K562 (cell line): ENCODE results near the gene DCAF6.

ENCODE experiments used
- CHD1 ChIP-seq: fragments of 200-600 bp; sonication (generic); IDR thresholded peaks from one replicate; pipeline ENCODE4 v1.6.1; 2012; ENCODE audit warnings: mild to moderate bottlenecking, moderate library complexity, low read length, inconsistent platforms
- HDGF ChIP-seq: fragments of 450-650 bp; IDR thresholded peaks from 2 replicates; pipeline ENCODE4 v1.6.1; 2016
- RAD21 ChIP-seq, 2 experiments: fragments of 250-450 bp in 1 of 2; fragments of 450-650 bp in 1 of 2; sonication (Bioruptor Pico) in 1 of 2; formaldehyde crosslinking in 1 of 2; IDR thresholded peaks in 1 of 2; conservative IDR thresholded peaks in 1 of 2; 2 replicates each; pipeline versions ENCODE4 v1.4.0 to v1.8.0; 2020 to 2022; ENCODE audit warnings: mild to moderate bottlenecking in 2 of 2, moderate library complexity in 1 of 2
- ZBED1 ChIP-seq: IDR thresholded peaks from 2 replicates; pipeline ENCODE4 v1.6.1; 2014
- ZNF24 ChIP-seq: fragments of 450-650 bp; IDR thresholded peaks from 2 replicates; pipeline ENCODE4 v1.6.1; 2016
- ZNF274 ChIP-seq: IDR thresholded peaks from 2 replicates; pipeline ENCODE4 v1.6.1; 2011; ENCODE audit warnings: low read depth, mild to moderate bottlenecking, low read length, moderate library complexity, borderline replicate concordance
- TF ChIP-seq, protein P1 (sequence below), 3 experiments: IDR thresholded peaks in 2 of 3; conservative IDR thresholded peaks in 1 of 3; 2 replicates each; pipeline ENCODE4 v1.5.1; 2011 to 2012; ENCODE audit warnings: low read length in 3 of 3, mild to moderate bottlenecking in 3 of 3, control low read depth in 2 of 3, improper control_type of control experiment in 1 of 3, inconsistent platforms in 1 of 3, low read depth in 1 of 3, mixed read lengths in 1 of 3, moderate library complexity in 1 of 3; ENCODE audit not compliant: insufficient read depth in 2 of 3
- TF ChIP-seq, protein P2 (sequence below), 2 experiments: fragments of 450-650 bp in 1 of 2; IDR thresholded peaks; 2 replicates each; pipeline ENCODE4 v1.6.1; 2011 to 2017; ENCODE audit warnings: low read depth in 2 of 2, antibody characterized with exemption in 1 of 2, borderline replicate concordance in 1 of 2, low read length in 1 of 2, mild to moderate bottlenecking in 1 of 2, mixed read lengths in 1 of 2; ENCODE audit not compliant: control insufficient read depth in 1 of 2

DNA sequence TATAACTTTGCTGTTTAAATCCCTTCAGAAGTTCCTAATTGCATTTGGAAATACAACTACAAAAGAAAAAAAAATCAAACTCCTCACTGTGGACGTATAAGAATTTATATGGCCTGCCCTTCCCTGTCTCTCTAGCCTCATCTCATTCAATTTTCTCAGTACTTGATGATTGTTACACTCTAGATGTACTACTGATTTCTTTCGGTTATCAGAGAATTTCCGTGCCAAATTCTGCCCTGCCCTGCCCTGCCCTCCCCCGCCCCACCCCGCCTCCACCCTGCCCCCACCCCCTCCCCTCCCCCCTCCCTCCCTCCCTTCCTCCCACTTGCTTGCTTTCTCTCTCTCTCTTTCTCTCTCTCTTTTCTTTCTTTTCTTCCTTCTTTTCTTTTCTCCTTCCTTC is 72.1 kb downstream of the DCAF6 start:
- TF ChIP-seq ZNF274 = no peak
- TF ChIP-seq ZBED1 = no peak
- TF ChIP-seq, protein P1, sequence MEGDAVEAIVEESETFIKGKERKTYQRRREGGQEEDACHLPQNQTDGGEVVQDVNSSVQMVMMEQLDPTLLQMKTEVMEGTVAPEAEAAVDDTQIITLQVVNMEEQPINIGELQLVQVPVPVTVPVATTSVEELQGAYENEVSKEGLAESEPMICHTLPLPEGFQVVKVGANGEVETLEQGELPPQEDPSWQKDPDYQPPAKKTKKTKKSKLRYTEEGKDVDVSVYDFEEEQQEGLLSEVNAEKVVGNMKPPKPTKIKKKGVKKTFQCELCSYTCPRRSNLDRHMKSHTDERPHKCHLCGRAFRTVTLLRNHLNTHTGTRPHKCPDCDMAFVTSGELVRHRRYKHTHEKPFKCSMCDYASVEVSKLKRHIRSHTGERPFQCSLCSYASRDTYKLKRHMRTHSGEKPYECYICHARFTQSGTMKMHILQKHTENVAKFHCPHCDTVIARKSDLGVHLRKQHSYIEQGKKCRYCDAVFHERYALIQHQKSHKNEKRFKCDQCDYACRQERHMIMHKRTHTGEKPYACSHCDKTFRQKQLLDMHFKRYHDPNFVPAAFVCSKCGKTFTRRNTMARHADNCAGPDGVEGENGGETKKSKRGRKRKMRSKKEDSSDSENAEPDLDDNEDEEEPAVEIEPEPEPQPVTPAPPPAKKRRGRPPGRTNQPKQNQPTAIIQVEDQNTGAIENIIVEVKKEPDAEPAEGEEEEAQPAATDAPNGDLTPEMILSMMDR (IDR thresholded peaks at IDR 0.05 in 2 of 3, conservative IDR thresholded peaks at IDR 0.05 in 1 of 3; ENCODE audit: insufficient read depth in 2 of 3, low read depth in 1 of 3, low read length in 3 of 3) = no peak
- TF ChIP-seq CHD1 = no peak
- TF ChIP-seq HDGF = no peak
- TF ChIP-seq, protein P2, sequence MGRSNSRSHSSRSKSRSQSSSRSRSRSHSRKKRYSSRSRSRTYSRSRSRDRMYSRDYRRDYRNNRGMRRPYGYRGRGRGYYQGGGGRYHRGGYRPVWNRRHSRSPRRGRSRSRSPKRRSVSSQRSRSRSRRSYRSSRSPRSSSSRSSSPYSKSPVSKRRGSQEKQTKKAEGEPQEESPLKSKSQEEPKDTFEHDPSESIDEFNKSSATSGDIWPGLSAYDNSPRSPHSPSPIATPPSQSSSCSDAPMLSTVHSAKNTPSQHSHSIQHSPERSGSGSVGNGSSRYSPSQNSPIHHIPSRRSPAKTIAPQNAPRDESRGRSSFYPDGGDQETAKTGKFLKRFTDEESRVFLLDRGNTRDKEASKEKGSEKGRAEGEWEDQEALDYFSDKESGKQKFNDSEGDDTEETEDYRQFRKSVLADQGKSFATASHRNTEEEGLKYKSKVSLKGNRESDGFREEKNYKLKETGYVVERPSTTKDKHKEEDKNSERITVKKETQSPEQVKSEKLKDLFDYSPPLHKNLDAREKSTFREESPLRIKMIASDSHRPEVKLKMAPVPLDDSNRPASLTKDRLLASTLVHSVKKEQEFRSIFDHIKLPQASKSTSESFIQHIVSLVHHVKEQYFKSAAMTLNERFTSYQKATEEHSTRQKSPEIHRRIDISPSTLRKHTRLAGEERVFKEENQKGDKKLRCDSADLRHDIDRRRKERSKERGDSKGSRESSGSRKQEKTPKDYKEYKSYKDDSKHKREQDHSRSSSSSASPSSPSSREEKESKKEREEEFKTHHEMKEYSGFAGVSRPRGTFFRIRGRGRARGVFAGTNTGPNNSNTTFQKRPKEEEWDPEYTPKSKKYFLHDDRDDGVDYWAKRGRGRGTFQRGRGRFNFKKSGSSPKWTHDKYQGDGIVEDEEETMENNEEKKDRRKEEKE (IDR thresholded peaks at IDR 0.05; ENCODE audit: borderline replicate concordance in 1 of 2, control insufficient read depth in 1 of 2, low read depth in 2 of 2, low read length in 1 of 2) = no peak
- no peak for TF ChIP-seq RAD21 (CRISPR knock-in tag; conservative IDR thresholded peaks at IDR 0.05 in 1 of 2, IDR thresholded peaks at IDR 0.05 in 1 of 2)
- TF ChIP-seq ZNF24 = no peak
